Upper lobe of left lung (tissue), 6 donors: Measurements from ENCODE around the gene CTPS1. TPM values are rescaled to one million over a fixed set of nuclear protein-coding genes. Genes with fewer than 3 reads are reported as not detected.
A peak's percentile ranks its signal among the peaks of the same experiment; 100 is the strongest.

Experiments used
- ATAC-seq, 2 donors: fragments of 200-7000 bp; cut with Tn5 transposase; one replicate each; pipeline ENCODE4 v1.9.1; 2022; ENCODE audit warnings: mild to moderate bottlenecking in 2 of 2, moderate library complexity in 2 of 2; ENCODE audit not compliant: low FRiP score in 2 of 2
- DNase-seq, 2 donors: peaks; one replicate each; pipeline ENCODE4 v3.0.0-alpha.2; 2019 to 2020
- H3K27ac ChIP-seq, 4 donors: fragments of 200-600 bp; sonication (generic); one replicate each; pipeline ENCODE4 v1.5.1; 2016 to 2019
- H3K27me3 ChIP-seq, 4 donors: fragments of 200-600 bp; sonication (generic); one replicate each; pipeline ENCODE4 v1.5.1; 2017 to 2019
- H3K36me3 ChIP-seq, 4 donors: fragments of 200-600 bp; sonication (generic); one replicate each; pipeline ENCODE4 v1.5.1; 2016 to 2019
- H3K4me1 ChIP-seq, 4 donors: fragments of 200-600 bp; sonication (generic); one replicate each; pipeline ENCODE4 v1.5.1; 2018 to 2019
- H3K4me3 ChIP-seq, 4 donors: fragments of 200-600 bp; sonication (generic); one replicate each; pipeline ENCODE4 v1.5.1; 2017 to 2019; ENCODE audit warnings: mild to moderate bottlenecking in 2 of 4, moderate library complexity in 1 of 4
- H3K9me3 ChIP-seq, 4 donors: fragments of 200-600 bp; sonication (generic); one replicate each; pipeline ENCODE4 v1.5.1; 2018 to 2019
- CTCF ChIP-seq, 6 experiments: fragments of 450-650 bp in 4 of 6; fragments of 200-600 bp in 2 of 6; sonication (generic) in 2 of 6; IDR thresholded peaks; one replicate each; pipeline ENCODE4 v1.5.1; 2016 to 2019; ENCODE audit warnings: antibody characterized with exemption in 6 of 6
- EP300 ChIP-seq, 4 donors: sonication (generic); formaldehyde crosslinking; IDR thresholded peaks; one replicate each; pipeline ENCODE4 v1.5.1; 2017; ENCODE audit warnings: antibody characterized with exemption in 4 of 4, control low read depth in 2 of 4
- POLR2A ChIP-seq, 4 donors: fragments of 450-650 bp; IDR thresholded peaks; one replicate each; pipeline ENCODE4 v1.5.1; 2016 to 2017; ENCODE audit warnings: antibody characterized with exemption in 4 of 4, mild to moderate bottlenecking in 2 of 4
- POLR2AphosphoS5 ChIP-seq, 2 donors: sonication (generic); formaldehyde crosslinking; IDR thresholded peaks; one replicate each; pipeline ENCODE4 v1.5.1; 2017; ENCODE audit warnings: antibody characterized with exemption in 2 of 2
- WGBS, 2 donors: methylation state at CpG; one replicate each; pipeline ENCODE4 v1.1.5; 2017 to 2018; 5-methylcytosine and 5-hydroxymethylcytosine counted together
- total RNA-seq, 6 donors: library from RNA; depleted of rRNA in 4 of 6; stranded (reverse); fragments of >200 nt in 4 of 6; gene quantifications; one replicate each; pipeline versions ENCODE4 v1.1.0 to v1.2.1, GENCODE V29; 2016 to 2021
- donor health status: DM: no; HTN: no; CAD: no; lungs with moderate emphysema.
- donor health status: DM: no; HTN: yes; CAD: no; lungs with severe emphysema.

Gene CTPS1
- total RNA-seq, 6 donors from 2014 or later, result 12.7 to 32.5 (median 25.0) TPM

DNA sequence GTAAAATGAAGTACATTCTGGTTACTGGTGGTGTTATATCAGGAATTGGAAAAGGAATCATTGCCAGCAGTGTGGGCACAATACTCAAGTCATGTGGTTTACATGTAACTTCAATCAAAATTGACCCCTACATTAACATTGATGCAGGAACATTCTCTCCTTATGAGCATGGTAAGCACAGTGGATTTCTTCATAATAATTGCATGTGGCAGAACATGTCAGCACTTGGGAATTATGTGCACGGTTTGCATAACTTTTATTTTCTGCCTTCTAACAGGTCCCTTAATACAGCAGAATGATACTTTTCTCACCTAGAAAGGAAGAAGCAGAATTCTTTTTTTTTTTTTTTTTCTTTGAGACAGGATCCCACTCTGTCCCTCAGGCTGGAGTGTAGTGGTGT is 3.8 kb downstream of the CTPS1 start:
- WGBS, 2 donors, result 79 to 87% methylated on average over 1 of the region's 1 CpG
- H3K4me3 ChIP-seq, result no peak overlapping the region
- H3K4me1 ChIP-seq, result peaks cover 32 to 54% (median 45%) of the 10 kb centered on the region in 4 donors
- peaks cover 0 to 43% (median 12%) of the 10 kb centered on the region in 4 donors for H3K36me3 ChIP-seq
- no peak for TF ChIP-seq CTCF (IDR thresholded peaks at IDR 0.05)
- TF ChIP-seq EP300 (IDR thresholded peaks at IDR 0.05), result no peak
- TF ChIP-seq POLR2A (IDR thresholded peaks at IDR 0.05), result no peak
- no peak for TF ChIP-seq POLR2AphosphoS5 (IDR thresholded peaks at IDR 0.05)
- H3K9me3 ChIP-seq, result no peaks in the 10 kb centered on the region
- H3K27ac ChIP-seq, result no peak overlapping the region
- ATAC-seq (no peak), DNase-seq (no peak)
- no peaks in the 10 kb centered on the region for H3K27me3 ChIP-seq

DNA sequence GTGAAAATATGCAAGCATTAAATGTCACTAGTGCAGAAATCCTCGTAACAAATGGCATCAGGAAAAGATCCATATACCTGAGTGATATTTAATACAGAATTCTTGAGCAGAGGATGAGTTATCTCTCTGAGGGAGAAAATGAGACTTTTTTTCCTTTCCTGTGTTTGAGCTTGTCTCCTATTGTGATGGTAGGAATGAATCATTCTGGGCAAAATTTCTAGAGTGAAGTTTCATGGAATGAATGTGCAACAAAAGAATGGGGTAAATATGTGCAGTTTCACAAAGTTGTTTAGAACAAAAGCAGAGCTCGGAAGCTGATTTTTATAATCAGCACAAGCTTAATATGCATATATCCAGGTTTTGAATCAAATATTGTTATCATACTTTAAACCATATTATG is 4.6 kb downstream of the CTPS1 start:
- no peak overlapping the region for H3K27ac ChIP-seq
- no peak for DNase-seq
- no peaks in the 10 kb centered on the region for H3K27me3 ChIP-seq
- ATAC-seq, result no peak
- TF ChIP-seq EP300 (IDR thresholded peaks at IDR 0.05), result no peak
- TF ChIP-seq CTCF (IDR thresholded peaks at IDR 0.05), result no peak
- no peak for TF ChIP-seq POLR2A (IDR thresholded peaks at IDR 0.05)
- no peak for TF ChIP-seq POLR2AphosphoS5 (IDR thresholded peaks at IDR 0.05)
- peaks cover 32 to 48% (median 42%) of the 10 kb centered on the region in 4 donors for H3K4me1 ChIP-seq
- H3K36me3 ChIP-seq, result peaks cover 0 to 51% (median 19%) of the 10 kb centered on the region in 4 donors
- 93 to 95% methylated on average over 2 of the region's 2 CpGs for WGBS, 2 donors
- no peak overlapping the region for H3K4me3 ChIP-seq
- H3K9me3 ChIP-seq, result no peaks in the 10 kb centered on the region

DNA sequence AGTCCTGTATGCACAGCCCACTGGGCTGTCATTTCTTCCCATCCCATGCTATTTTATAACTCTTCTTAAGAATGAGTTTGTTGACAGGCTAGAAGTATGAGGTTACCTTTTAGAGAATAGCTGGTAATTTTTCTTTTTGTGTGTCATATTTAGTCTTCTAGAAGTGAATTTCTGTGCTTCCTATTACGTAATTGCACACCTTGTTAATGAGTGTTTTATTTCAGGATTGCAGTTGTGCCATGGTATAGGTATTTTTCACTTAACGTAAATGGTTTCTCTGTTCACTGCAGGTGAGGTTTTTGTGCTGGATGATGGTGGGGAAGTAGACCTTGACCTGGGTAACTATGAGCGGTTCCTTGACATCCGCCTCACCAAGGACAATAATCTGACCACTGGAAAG is 5.0 kb downstream of the CTPS1 start:
- H3K36me3 ChIP-seq, result peaks cover 0 to 56% (median 23%) of the 10 kb centered on the region in 4 donors
- no peaks in the 10 kb centered on the region for H3K27me3 ChIP-seq
- DNase-seq, result no peak
- TF ChIP-seq EP300 (IDR thresholded peaks at IDR 0.05), result no peak
- TF ChIP-seq POLR2A (IDR thresholded peaks at IDR 0.05), result no peak
- TF ChIP-seq POLR2AphosphoS5 (IDR thresholded peaks at IDR 0.05), result no peak
- TF ChIP-seq CTCF (IDR thresholded peaks at IDR 0.05), result no peak
- no peak overlapping the region for H3K4me3 ChIP-seq
- no peaks in the 10 kb centered on the region for H3K9me3 ChIP-seq
- 88 to 93% methylated on average over 4 of the region's 4 CpGs for WGBS, 2 donors
- no peak for ATAC-seq
- no peak overlapping the region for H3K27ac ChIP-seq
- H3K4me1 ChIP-seq, result peaks cover 32 to 45% (median 41%) of the 10 kb centered on the region in 4 donors

DNA sequence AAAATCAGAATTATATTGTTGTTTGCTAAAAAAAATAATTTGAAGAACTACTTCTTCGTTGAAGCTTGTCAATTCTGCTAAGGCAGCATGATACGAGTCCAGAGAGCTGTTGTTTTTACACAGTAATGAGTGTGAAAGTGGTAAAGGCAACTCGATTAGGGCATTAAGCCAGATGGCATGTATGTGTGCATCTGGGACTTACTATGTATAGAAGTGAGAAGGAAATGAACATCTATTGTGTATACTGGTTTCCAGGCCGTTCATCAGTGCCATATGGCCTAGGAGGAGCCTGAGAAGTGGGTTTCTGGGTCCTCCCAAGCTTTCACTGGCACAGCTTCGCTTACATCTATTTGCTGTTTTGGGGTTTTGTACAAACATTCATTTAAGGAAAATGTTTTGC is 5.7 kb downstream of the CTPS1 start:
- Histone ChIP-seq H3K9me3 (no peaks in the 10 kb centered on the region), H3K27ac (peak overlapping the region; percentile 5 to 40 (median 32)), H3K4me3 (no peak overlapping the region), H3K36me3 (peaks cover 0 to 62% (median 24%) of the 10 kb centered on the region in 4 donors), H3K4me1 (peaks cover 32 to 43% (median 40%) of the 10 kb centered on the region in 4 donors), H3K27me3 (no peaks in the 10 kb centered on the region)
- no peak for TF ChIP-seq CTCF (IDR thresholded peaks at IDR 0.05)
- TF ChIP-seq POLR2A (IDR thresholded peaks at IDR 0.05), result no peak
- no peak for TF ChIP-seq EP300 (IDR thresholded peaks at IDR 0.05)
- no peak for TF ChIP-seq POLR2AphosphoS5 (IDR thresholded peaks at IDR 0.05)
- 60 to 69% methylated on average over 5 of the region's 5 CpGs for WGBS, 2 donors
- ATAC-seq (no peak), DNase-seq (no peak)

DNA sequence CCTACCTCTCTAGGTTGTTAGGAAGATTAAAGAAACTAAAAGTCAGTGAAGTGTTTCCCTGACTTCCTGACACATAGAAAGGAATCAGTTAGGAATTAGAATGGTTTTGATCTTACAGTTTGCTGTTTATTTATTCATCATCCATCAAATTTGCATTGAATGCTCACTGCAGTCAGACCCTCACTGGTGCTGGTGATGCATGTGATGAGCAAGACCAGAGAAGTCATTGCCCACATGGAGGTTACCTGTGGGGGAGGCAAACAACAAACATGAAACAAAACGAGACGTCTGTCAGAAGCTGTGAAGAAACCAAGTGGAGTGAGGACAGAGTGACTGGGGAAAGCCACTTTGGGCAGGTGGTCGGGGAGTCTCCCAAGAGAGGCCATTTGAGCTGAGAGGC is 6.4 kb downstream of the CTPS1 start:
- Histone ChIP-seq H3K4me1 (peaks cover 25 to 37% (median 33%) of the 10 kb centered on the region in 4 donors), H3K9me3 (no peaks in the 10 kb centered on the region), H3K36me3 (peaks cover 0 to 68% (median 24%) of the 10 kb centered on the region in 4 donors), H3K27ac (peak overlapping the region in 3 of 4 donors; percentile 18 to 72 (median 26)), H3K27me3 (no peaks in the 10 kb centered on the region), H3K4me3 (no peak overlapping the region)
- no peak for ATAC-seq
- DNase-seq, result no peak
- TF ChIP-seq EP300 (IDR thresholded peaks at IDR 0.05) (no peak), CTCF (IDR thresholded peaks at IDR 0.05) (no peak), POLR2AphosphoS5 (IDR thresholded peaks at IDR 0.05) (no peak), POLR2A (IDR thresholded peaks at IDR 0.05) (no peak)
- WGBS, 2 donors, result 47 to 82% methylated on average over 3 of the region's 3 CpGs
